ENCODE data around the gene SCNM1. TPM values are rescaled to one million over a fixed set of nuclear protein-coding genes. Genes with fewer than 3 reads are reported as not detected.
A peak's percentile ranks its signal among the peaks of the same experiment; 100 is the strongest.
"Not testable (repeated sequence)": the region's sequence is repeated elsewhere in the genome, so short reads cannot be mapped to it uniquely, and the experiment has no call there.

SCNM1 gene
- total RNA-seq, 1 experiment from 2014 or later: 95.3 TPM

- DNase-seq (ENCODE audit: extremely low read depth, low read depth): peak; percentile 91
Observed at GRCh38 chr1:151146412-151147131, 19.4 kb upstream of the SCNM1 start, which contains the start of gene SEMA6C. Gene SEMA6C (minus strand): TSS chr1:151146631. CDS start chr1:151142621, 4,010 bp downstream.

GRCh38 chr1:151147132-151147503 is 18.8 kb upstream of the SCNM1 start:
- DNase-seq (ENCODE audit: extremely low read depth, low read depth): no peak

DNA sequence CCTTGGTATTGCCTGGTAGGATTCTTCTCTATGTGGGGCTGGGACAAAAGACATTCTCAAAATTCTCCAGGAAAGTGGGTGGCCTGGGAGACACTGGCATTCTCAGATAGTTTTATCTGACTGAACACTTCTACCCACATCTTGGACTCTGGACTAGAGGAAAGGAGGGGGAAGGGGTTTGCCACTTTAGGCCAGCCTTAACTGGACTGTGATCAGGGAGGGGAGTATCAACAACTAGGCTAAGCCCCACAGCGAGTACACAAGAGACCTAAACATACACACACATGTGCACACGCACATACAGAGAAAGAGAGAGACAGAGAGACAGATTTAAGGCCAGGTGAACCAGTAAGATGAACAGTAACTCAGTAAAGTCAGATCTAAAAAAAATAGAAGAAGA is 18.3 kb upstream of the SCNM1 start:
- DNase-seq (ENCODE audit: extremely low read depth, low read depth): no peak

- no peak for DNase-seq (ENCODE audit: extremely low read depth, low read depth)
Observed at GRCh38 chr1:151156515-151156819, 9.5 kb upstream of the SCNM1 start, which contains the start of gene TNFAIP8L2. Gene TNFAIP8L2 (plus strand): TSS chr1:151156649. CDS start chr1:151158698, 2,049 bp downstream.

GRCh38 chr1:151157067-151157531 is 8.8 kb upstream of the SCNM1 start:
- DNase-seq (ENCODE audit: extremely low read depth, low read depth): no peak

DNA sequence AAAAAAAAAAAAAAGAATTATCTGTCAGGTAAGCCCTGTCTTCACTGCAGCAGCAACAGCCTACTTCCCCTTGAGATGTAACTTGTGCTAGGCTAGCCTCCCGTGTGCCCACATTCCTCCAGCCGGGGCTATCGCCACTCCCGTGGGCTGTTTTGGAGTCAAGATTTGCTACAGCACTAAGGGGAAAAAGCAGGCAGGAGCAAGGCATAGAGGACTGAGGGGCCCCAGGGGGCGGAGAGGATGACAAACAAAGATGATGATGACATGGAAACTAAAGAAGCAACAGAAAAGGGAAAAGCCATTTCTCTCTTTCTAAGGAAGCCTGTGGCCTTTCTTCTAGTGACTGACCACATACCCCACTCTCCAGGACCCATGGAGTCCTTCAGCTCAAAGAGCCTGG is 7.6 kb upstream of the SCNM1 start:
- no peak for DNase-seq (ENCODE audit: extremely low read depth, low read depth)

DNA sequence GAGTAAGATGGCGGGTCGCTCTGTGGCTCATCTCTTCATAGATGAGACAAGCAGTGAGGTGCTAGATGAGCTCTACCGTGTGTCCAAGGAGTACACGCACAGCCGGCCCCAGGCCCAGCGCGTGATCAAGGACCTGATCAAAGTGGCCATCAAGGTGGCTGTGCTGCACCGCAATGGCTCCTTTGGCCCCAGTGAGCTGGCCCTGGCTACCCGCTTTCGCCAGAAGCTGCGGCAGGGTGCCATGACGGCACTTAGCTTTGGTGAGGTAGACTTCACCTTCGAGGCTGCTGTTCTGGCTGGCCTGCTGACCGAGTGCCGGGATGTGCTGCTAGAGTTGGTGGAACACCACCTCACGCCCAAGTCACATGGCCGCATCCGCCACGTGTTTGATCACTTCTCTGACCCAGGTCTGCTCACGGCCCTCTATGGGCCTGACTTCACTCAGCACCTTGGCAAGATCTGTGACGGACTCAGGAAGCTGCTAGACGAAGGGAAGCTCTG is 7.1 kb upstream of the SCNM1 start:
- DNase-seq (ENCODE audit: extremely low read depth, low read depth): no peak

- DNase-seq (ENCODE audit: extremely low read depth, low read depth): no peak
Observed at GRCh38 chr1:151159373-151159772, 6.6 kb upstream of the SCNM1 start.

DNA sequence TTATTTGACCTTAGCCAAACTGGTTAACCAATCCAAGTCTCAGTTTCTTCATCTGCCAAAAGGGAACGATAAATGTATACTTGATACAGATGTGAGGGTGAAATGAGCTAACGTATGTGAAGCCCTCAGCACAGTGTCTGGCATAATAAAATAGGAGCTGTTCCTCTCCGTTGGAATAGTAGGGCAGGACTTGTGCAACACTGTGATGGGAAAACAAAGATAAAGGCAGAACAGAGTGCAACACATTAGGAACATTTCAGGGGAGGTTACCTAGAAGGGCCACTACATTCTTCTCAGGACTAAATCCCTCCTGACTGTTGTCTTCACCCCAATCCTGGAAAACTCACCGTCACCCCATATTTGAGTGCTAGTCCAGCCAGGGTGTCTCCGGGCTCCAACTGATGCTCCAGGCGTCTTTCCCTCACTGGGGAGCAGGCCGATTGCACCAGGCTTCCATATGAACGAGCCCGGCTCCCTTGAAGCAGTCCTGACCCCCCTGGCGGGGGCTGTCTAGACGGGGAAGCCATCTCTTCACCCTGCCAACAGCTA is 1.1 kb upstream of the SCNM1 start:
- DNase-seq (ENCODE audit: extremely low read depth, low read depth): no peak

DNA sequence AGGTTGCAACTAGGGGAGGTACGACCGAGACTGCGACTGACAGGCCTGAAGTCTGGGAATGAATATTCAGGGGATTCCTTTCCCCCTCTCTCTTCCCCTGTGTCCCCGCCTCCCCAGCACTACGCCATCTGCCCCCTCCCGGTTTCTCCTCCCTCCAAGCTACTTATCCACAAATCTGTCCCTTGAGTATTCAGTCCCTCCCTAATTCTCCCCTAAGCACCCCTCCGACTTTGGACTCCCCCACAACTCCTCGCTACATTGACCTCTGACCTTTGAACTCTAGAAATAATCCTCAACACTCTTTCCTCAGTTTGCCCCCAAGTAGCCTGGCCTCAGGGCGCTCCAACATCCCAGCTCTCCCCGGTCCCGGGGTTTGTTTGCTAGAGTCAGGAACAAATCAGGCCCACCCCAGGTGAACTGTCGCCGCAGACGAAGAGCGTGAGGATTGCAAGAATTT is 635 bp upstream of the SCNM1 start:
- no peak for DNase-seq (ENCODE audit: extremely low read depth, low read depth)

GRCh38 chr1:151166505-151166956 is 587 bp downstream of the SCNM1 start:
- no peak for DNase-seq (ENCODE audit: extremely low read depth, low read depth)

DNA sequence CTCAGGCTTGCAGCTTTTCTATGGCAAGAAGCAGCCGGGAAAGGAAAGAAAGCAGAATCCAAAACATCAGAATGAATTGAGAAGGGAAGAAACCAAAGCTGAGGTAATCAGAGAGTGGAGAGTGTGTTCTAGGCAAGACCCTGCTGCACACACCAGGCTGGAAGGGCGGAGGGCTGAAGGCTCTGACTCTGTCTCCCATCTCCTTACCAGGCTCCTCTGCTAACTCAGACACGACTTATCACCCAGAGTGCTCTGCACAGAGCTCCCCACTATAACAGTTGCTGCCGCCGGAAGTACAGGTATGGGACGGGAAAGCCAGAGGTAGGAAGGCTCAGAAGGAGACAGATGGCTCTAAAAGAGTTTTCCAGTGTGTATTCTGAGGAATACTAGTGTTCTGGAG is 1.2 kb downstream of the SCNM1 start:
- no peak for DNase-seq (ENCODE audit: extremely low read depth, low read depth)

GRCh38 chr1:151171190-151171589 is 5.2 kb downstream of the SCNM1 start:
- DNase-seq (ENCODE audit: extremely low read depth, low read depth): no peak

- no peak for DNase-seq (ENCODE audit: extremely low read depth, low read depth)
Observed at GRCh38 chr1:151175041-151175741, 9.2 kb downstream of the SCNM1 start.

DNA sequence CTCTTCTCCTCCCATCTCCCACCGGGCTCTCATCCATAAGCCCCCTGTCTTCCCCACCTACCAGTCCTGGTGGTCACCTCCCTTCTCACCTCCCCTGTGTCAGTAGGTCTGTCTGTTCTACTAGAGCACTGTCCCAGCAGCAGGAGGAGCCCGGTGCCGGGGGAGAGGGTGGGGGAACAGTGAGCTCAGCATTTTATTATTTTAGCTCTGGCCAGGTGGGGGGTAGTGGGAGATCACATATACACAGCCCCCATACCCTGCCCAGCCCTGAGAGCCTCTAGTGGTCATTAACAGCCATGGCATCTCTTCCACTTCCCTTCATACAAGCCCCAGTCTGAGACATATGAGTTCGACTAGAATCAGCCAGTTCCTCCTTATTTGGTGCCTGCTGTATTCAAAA is 9.9 kb downstream of the SCNM1 start, which contains the start of gene TMOD4:
TMOD4 (minus strand) TSS at position 119 of the 400 bp plus-strand sequence. CDS start 1,106 bp downstream, outside the sequence.
- DNase-seq (ENCODE audit: extremely low read depth, low read depth): no peak

GRCh38 chr1:151176514-151177045 is 10.6 kb downstream of the SCNM1 start:
- DNase-seq (ENCODE audit: extremely low read depth, low read depth): no peak

- DNase-seq (ENCODE audit: extremely low read depth, low read depth): no peak
Observed at GRCh38 chr1:151184211-151184610, 18.3 kb downstream of the SCNM1 start.

- DNase-seq (ENCODE audit: extremely low read depth, low read depth): no peak
Observed at GRCh38 chr1:151187205-151187604, 21.3 kb downstream of the SCNM1 start.

DNA sequence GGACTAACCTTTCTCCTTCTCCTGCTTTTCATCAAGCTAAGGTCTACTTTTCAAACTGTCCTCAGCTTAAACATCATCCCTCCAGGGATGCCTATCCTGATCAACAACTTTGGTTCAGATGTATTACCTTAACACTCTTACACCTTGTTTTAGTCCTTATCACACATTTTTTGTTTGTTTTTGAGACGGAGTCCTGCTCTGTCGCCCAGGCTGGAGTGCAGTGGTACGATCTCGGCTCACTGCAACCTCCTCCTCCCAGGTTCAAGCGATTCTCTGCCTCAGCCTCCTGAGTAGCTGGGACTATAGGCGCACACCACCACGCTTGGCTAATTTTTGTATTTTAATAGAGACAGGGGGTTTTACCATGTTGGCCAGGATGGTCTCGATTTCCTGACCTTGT is 22.7 kb downstream of the SCNM1 start:
- DNase-seq (ENCODE audit: extremely low read depth, low read depth): not testable (repeated sequence)

DNA sequence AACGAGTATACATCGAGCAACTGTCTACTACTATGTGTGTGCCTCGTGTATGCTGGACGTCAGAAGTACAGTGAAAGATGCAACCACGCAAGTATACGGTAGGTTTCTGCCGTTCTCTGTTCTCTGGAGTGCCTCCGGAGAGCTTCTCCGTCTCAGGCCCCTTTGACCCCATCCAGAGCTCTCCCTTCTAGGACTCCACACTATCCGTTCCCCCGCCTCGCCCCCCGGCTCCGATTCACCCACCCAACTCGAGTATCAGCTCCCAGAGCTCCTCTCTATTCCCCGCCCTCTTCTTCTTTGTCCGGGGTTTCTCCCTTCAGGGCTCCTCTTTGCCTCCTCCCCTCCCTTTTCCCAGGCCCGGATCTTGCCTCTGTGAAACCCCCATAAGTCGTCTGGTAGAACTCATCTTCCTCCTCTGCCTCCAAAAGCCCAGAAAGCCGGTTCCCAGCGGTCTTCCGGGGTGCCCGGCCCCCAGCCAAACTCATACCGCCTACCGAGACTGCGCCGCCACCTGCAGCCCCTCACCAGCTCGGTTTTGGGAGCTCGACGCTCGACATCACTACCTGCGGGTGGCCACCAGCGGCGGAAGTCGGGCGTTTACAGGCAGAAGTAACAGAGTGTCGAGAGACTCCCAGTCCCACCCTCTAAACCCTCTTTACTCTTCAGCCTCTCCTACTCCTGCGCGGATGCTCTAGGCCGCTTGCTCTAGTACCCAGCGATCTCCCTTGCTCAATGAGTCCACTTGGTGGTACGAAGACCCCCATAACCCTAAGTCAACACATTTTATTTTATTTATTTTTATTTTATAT is 23.9 kb downstream of the SCNM1 start, which contains the start of gene VPS72:
VPS72 (minus strand) TSS at position 561 of the 809 bp plus-strand sequence; CDS start at position 485, 76 bp downstream.
- peak; percentile 93 for DNase-seq (ENCODE audit: extremely low read depth, low read depth)
